Duodenal mucosa (tissue), 2 donors: ENCODE results near the gene PLA2G7.

Experiments used
- H3K27ac ChIP-seq: one replicate; pipeline ENCODE4 v1.7.0; 2013; ENCODE audit warnings: low read depth, low read length
- H3K27me3 ChIP-seq, 2 donors: one replicate each; pipeline ENCODE4 v1.7.0; 2013; ENCODE audit warnings: low read length in 2 of 2, control low read depth in 1 of 2; ENCODE audit not compliant: insufficient read depth in 2 of 2, control insufficient read depth in 1 of 2
- H3K36me3 ChIP-seq, 2 donors: one replicate each; pipeline ENCODE4 v1.7.0; 2013; ENCODE audit warnings: low read length in 2 of 2, control low read depth in 1 of 2; ENCODE audit not compliant: insufficient read depth in 2 of 2, control insufficient read depth in 1 of 2
- H3K4me1 ChIP-seq, 2 donors: one replicate each; pipeline ENCODE4 v1.7.0; 2013; ENCODE audit warnings: low read length in 2 of 2, control low read depth in 1 of 2; ENCODE audit not compliant: insufficient read depth in 2 of 2, control insufficient read depth in 1 of 2
- H3K4me3 ChIP-seq, 2 donors: one replicate each; pipeline ENCODE4 v1.7.0; 2013; ENCODE audit warnings: low read length in 2 of 2, low read depth in 1 of 2
- H3K9ac ChIP-seq, 2 donors: one replicate each; pipeline ENCODE4 v1.7.0; 2013; ENCODE audit warnings: low read length in 2 of 2, low read depth in 1 of 2
- H3K9me3 ChIP-seq, 2 donors: one replicate each; pipeline ENCODE4 v1.7.0; 2013; ENCODE audit warnings: low read length in 2 of 2, control low read depth in 1 of 2; ENCODE audit not compliant: control insufficient read depth in 1 of 2

The PLA2G7 gene

GRCh38 chr6:46730921-46731461 is 4.2 kb downstream of the PLA2G7 start:
- Histone ChIP-seq H3K9me3 (no peaks in the 10 kb centered on the region), H3K4me1 (peaks cover 5 to 7% of the 10 kb centered on the region in 2 donors), H3K4me3 (no peak overlapping the region), H3K27ac (no peak overlapping the region), H3K9ac (no peak overlapping the region), H3K27me3 (peaks cover 16 to 21% of the 10 kb centered on the region in 2 donors), H3K36me3 (no peaks in the 10 kb centered on the region)

- Histone ChIP-seq H3K27ac (no peak overlapping the region), H3K4me3 (no peak overlapping the region)
Observed at GRCh38 chr6:46729787-46730326, 5.3 kb downstream of the PLA2G7 start.

GRCh38 chr6:46720401-46720800 is 14.8 kb downstream of the PLA2G7 start:
- no peak overlapping the region for H3K9ac ChIP-seq
- H3K27ac ChIP-seq, result no peak overlapping the region
- no peaks in the 10 kb centered on the region for H3K4me1 ChIP-seq
- no peak overlapping the region for H3K4me3 ChIP-seq
- no peaks in the 10 kb centered on the region for H3K36me3 ChIP-seq
- no peaks in the 10 kb centered on the region for H3K27me3 ChIP-seq
- no peaks in the 10 kb centered on the region for H3K9me3 ChIP-seq

More at GRCh38 chr6:46729787-46730326, 5.3 kb downstream of the PLA2G7 start:
- Histone ChIP-seq H3K36me3 (no peaks in the 10 kb centered on the region), H3K27me3 (peaks cover 6 to 12% of the 10 kb centered on the region in 2 donors), H3K9me3 (no peaks in the 10 kb centered on the region), H3K9ac (no peak overlapping the region), H3K4me1 (no peaks in the 10 kb centered on the region)

GRCh38 chr6:46719099-46719498 is 16.1 kb downstream of the PLA2G7 start:
- Histone ChIP-seq H3K9me3 (no peaks in the 10 kb centered on the region), H3K36me3 (no peaks in the 10 kb centered on the region), H3K27ac (no peak overlapping the region), H3K4me1 (no peaks in the 10 kb centered on the region), H3K27me3 (no peaks in the 10 kb centered on the region), H3K4me3 (no peak overlapping the region), H3K9ac (no peak overlapping the region)

- Histone ChIP-seq H3K4me3 (no peak overlapping the region), H3K9ac (no peak overlapping the region), H3K27me3 (no peaks in the 10 kb centered on the region), H3K9me3 (no peaks in the 10 kb centered on the region), H3K36me3 (no peaks in the 10 kb centered on the region), H3K4me1 (no peaks in the 10 kb centered on the region), H3K27ac (no peak overlapping the region)
Observed at GRCh38 chr6:46715141-46715540, 20.0 kb downstream of the PLA2G7 start.

- Histone ChIP-seq H3K27me3 (no peaks in the 10 kb centered on the region), H3K4me3 (no peak overlapping the region), H3K9ac (no peak overlapping the region), H3K27ac (no peak overlapping the region), H3K4me1 (no peaks in the 10 kb centered on the region), H3K9me3 (no peaks in the 10 kb centered on the region), H3K36me3 (no peaks in the 10 kb centered on the region)
Observed at GRCh38 chr6:46711491-46711890, 23.7 kb downstream of the PLA2G7 start.

GRCh38 chr6:46706464-46706863 is 28.7 kb downstream of the PLA2G7 start:
- Histone ChIP-seq H3K9ac (no peak overlapping the region), H3K4me1 (no peaks in the 10 kb centered on the region), H3K4me3 (no peak overlapping the region), H3K36me3 (no peaks in the 10 kb centered on the region), H3K27me3 (peaks cover 0 to 3% of the 10 kb centered on the region in 2 donors), H3K9me3 (no peaks in the 10 kb centered on the region), H3K27ac (no peak overlapping the region)

GRCh38 chr6:46704562-46704961 is 30.6 kb downstream of the PLA2G7 start:
- Histone ChIP-seq H3K9me3 (no peaks in the 10 kb centered on the region), H3K27ac (no peak overlapping the region), H3K36me3 (no peaks in the 10 kb centered on the region), H3K4me3 (no peak overlapping the region), H3K9ac (no peak overlapping the region), H3K27me3 (peaks cover 0 to 3% of the 10 kb centered on the region in 2 donors), H3K4me1 (no peaks in the 10 kb centered on the region)

GRCh38 chr6:46699970-46700369 is 35.2 kb downstream of the PLA2G7 start:
- Histone ChIP-seq H3K9ac (no peak overlapping the region), H3K4me3 (no peak overlapping the region), H3K9me3 (no peaks in the 10 kb centered on the region), H3K36me3 (no peaks in the 10 kb centered on the region), H3K27ac (no peak overlapping the region), H3K4me1 (no peaks in the 10 kb centered on the region), H3K27me3 (no peaks in the 10 kb centered on the region)

- Histone ChIP-seq H3K4me1 (no peaks in the 10 kb centered on the region), H3K4me3 (no peak overlapping the region), H3K9ac (no peak overlapping the region), H3K27me3 (no peaks in the 10 kb centered on the region), H3K9me3 (no peaks in the 10 kb centered on the region), H3K36me3 (no peaks in the 10 kb centered on the region), H3K27ac (no peak overlapping the region)
Observed at GRCh38 chr6:46690911-46691451, 44.2 kb downstream of the PLA2G7 start.
